NCI-H146 treated with DMSO at 0.1 percent for 48 hours (cell line): Measurements from ENCODE around the gene ATG4A.

Experiments used
- DNase-seq: peaks from one replicate; lab custom pipeline; 2025; ENCODE audit not compliant: unreplicated experiment; lab: John Stamatoyannopoulos, UW

Gene ATG4A

GRCh38 chrX:108167211-108167872 is 75.8 kb downstream of the ATG4A start:
- DNase-seq, result no peak

GRCh38 chrX:108168961-108169740 is 77.6 kb downstream of the ATG4A start:
- DNase-seq, result no peak

- DNase-seq, result no peak
These were observed 78.2 kb downstream of the ATG4A start for GRCh38 chrX:108169768-108170167.

- no peak for DNase-seq
These were observed 80.1 kb downstream of the ATG4A start for GRCh38 chrX:108171671-108172070.

- no peak for DNase-seq
These were observed 82.3 kb downstream of the ATG4A start for GRCh38 chrX:108173874-108174273.

- no peak for DNase-seq
These were observed 86.0 kb downstream of the ATG4A start for GRCh38 chrX:108177351-108178142.

GRCh38 chrX:108178143-108178498 is 86.5 kb downstream of the ATG4A start:
- no peak for DNase-seq

- DNase-seq, result no peak
These were observed 95.2 kb downstream of the ATG4A start for GRCh38 chrX:108186811-108187210.

- DNase-seq, result no peak
These were observed 106.8 kb downstream of the ATG4A start for GRCh38 chrX:108198420-108198819.

GRCh38 chrX:108199041-108199440 is 107.5 kb downstream of the ATG4A start:
- DNase-seq, result no peak

GRCh38 chrX:108199691-108200090 is 108.1 kb downstream of the ATG4A start:
- no peak for DNase-seq

GRCh38 chrX:108203540-108203939 is 112.0 kb downstream of the ATG4A start:
- DNase-seq, result no peak
